Karpas-422 (cell line): ENCODE results near the gene ALOX5. TPM values are rescaled to one million over a fixed set of nuclear protein-coding genes. Genes with fewer than 3 reads are reported as not detected.
"Not testable (repeated sequence)": the region's sequence is repeated elsewhere in the genome, so short reads cannot be mapped to it uniquely, and the experiment has no call there.

Experiments
- DNase-seq: peaks from one replicate; pipeline ENCODE4 v3.0.0-alpha.2; 2015
- H2AFZ ChIP-seq: fragments of 200-600 bp; sonication (generic); 2 replicates; pipeline ENCODE4 v1.6.1; 2014; ENCODE audit warnings: antibody characterized with exemption, low read length, mixed read lengths
- H3K27ac ChIP-seq: fragments of 200-600 bp; sonication (generic); 2 replicates; pipeline ENCODE4 v1.5.1; 2014; ENCODE audit warnings: mild to moderate bottlenecking, low read length, moderate library complexity
- H3K27me3 ChIP-seq: fragments of 200-600 bp; sonication (generic); 2 replicates; pipeline ENCODE4 v1.6.1; 2014; ENCODE audit warnings: low read length, mixed read lengths
- H3K36me3 ChIP-seq: fragments of 200-600 bp; sonication (generic); 2 replicates; pipeline ENCODE4 v1.6.1; 2014; ENCODE audit warnings: low read length, mixed read lengths; ENCODE audit not compliant: insufficient read depth
- H3K4me1 ChIP-seq: fragments of 200-600 bp; sonication (generic); 2 replicates; pipeline ENCODE4 v1.6.1; 2014; ENCODE audit warnings: mild to moderate bottlenecking, low read length, mixed read lengths
- H3K4me2 ChIP-seq: fragments of 200-600 bp; sonication (generic); 2 replicates; pipeline ENCODE4 v1.6.1; 2014; ENCODE audit warnings: low read length, low read depth, mild to moderate bottlenecking; ENCODE audit not compliant: poor library complexity, severe bottlenecking
- H3K4me3 ChIP-seq: fragments of 200-600 bp; sonication (generic); 2 replicates; pipeline ENCODE4 v1.5.1; 2014; ENCODE audit warnings: mild to moderate bottlenecking, antibody characterized with exemption, low read length, mixed read lengths
- H3K79me2 ChIP-seq: fragments of 200-600 bp; sonication (generic); 2 replicates; pipeline ENCODE4 v1.6.1; 2014; ENCODE audit warnings: mild to moderate bottlenecking, low read length, mixed read lengths
- H3K9ac ChIP-seq: fragments of 200-600 bp; sonication (generic); 2 replicates; pipeline ENCODE4 v1.6.0; 2014; ENCODE audit warnings: low read length
- H3K9me2 ChIP-seq: fragments of 200-600 bp; sonication (generic), shearing (Covaris generic); replicated peaks from 2 replicates; pipeline ENCODE4 v1.6.0; 2014; ENCODE audit warnings: mild to moderate bottlenecking, low read length, moderate library complexity; ENCODE audit not compliant: insufficient read depth
- H3K9me3 ChIP-seq: fragments of 300-700, 200-600 bp; sonication (generic); 2 replicates; pipeline ENCODE4 v1.6.1; 2014; ENCODE audit warnings: low read length, mixed read lengths
- H4K20me1 ChIP-seq: fragments of 200-600 bp; sonication (generic); 2 replicates; pipeline ENCODE4 v1.6.1; 2014; ENCODE audit warnings: mild to moderate bottlenecking, antibody characterized with exemption, low read length, low read depth; ENCODE audit not compliant: insufficient read depth
- total RNA-seq: library from RNA; depleted of rRNA; stranded (reverse); fragments of >200 nt; shearing (Covaris generic); gene quantifications from 2 replicates; pipeline ENCODE4 v1.2.3, GENCODE V29; 2014; ENCODE audit warnings: low replicate concordance

The ALOX5 gene
- total RNA-seq, 1 experiment from 2014 or later = 480 TPM

DNA sequence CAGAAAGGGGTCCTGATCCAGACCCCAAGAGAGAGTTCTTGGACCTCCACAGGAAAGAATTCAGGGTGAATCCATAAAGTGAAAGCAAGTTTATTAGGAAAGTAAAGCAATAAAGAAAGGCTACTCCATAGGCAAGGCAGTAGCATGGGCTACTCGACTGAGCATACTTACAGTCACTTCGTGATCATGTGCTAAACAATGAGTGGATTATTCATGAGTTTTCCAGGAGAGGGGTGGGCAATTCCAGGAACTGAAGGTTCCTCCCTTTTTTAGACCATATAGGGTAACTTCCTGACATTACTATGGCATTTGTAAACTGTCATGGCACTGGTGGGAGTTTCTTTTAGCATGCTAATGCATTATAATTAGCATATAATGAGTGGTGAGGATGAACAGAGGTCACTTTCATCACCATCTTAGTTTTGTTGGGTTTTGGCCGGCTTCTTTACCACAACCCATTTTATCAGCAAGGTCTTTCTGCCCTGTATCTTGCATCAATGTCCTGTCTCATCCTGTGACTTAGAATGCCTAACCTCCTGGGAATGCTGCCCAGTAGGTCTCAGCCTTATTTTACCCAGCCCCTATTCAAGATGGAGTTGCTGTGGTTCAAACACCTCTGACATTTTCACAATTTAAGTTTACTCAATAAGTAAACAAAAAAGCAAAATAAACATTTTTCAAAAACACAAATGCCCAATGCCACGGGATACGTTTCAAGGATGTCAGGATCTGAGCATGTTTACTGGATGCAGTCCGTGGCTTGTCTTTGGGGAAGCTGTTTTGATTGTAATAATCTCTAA, 37.0 kb downstream of the ALOX5 start:
- H3K4me2 ChIP-seq = no peak overlapping the region
- peaks cover 20% of the 10 kb centered on the region for H4K20me1 ChIP-seq
- no peak for DNase-seq
- no peak overlapping the region for H2AFZ ChIP-seq
- H3K27me3 ChIP-seq = no peaks in the 10 kb centered on the region
- no peaks in the 10 kb centered on the region for H3K9me2 ChIP-seq
- no peak overlapping the region for H3K9ac ChIP-seq
- H3K4me3 ChIP-seq = no peak overlapping the region
- peaks cover 74% of the 10 kb centered on the region for H3K79me2 ChIP-seq
- no peak overlapping the region for H3K27ac ChIP-seq
- H3K36me3 ChIP-seq = peaks cover 76% of the 10 kb centered on the region
- H3K4me1 ChIP-seq = peaks cover 5% of the 10 kb centered on the region
- H3K9me3 ChIP-seq = no peaks in the 10 kb centered on the region

DNA sequence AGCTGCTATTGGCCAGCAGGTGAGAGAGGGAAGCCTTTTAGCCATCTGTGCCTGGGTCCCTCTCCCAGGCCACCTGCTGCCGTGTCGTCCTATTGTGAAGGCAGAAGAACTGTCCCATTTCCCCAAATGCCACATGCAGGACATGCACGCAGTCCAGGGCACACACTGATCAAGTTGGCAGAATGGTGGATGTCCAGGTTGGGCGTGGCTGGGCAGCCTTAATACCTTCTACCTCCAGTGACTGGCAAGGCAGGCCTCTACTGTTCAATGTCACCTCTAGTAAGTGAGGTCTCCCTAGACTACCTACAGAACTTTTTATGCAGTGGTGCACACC, 37.6 kb downstream of the ALOX5 start:
- no peak overlapping the region for H3K27ac ChIP-seq
- no peaks in the 10 kb centered on the region for H3K9me2 ChIP-seq
- H3K79me2 ChIP-seq = peaks cover 74% of the 10 kb centered on the region
- H3K4me2 ChIP-seq = no peak overlapping the region
- no peak overlapping the region for H2AFZ ChIP-seq
- no peak for DNase-seq
- H3K9ac ChIP-seq = no peak overlapping the region
- H4K20me1 ChIP-seq = peaks cover 19% of the 10 kb centered on the region
- H3K4me3 ChIP-seq = no peak overlapping the region
- peaks cover 11% of the 10 kb centered on the region for H3K4me1 ChIP-seq
- H3K27me3 ChIP-seq = no peaks in the 10 kb centered on the region
- peaks cover 76% of the 10 kb centered on the region for H3K36me3 ChIP-seq
- H3K9me3 ChIP-seq = no peaks in the 10 kb centered on the region

DNA sequence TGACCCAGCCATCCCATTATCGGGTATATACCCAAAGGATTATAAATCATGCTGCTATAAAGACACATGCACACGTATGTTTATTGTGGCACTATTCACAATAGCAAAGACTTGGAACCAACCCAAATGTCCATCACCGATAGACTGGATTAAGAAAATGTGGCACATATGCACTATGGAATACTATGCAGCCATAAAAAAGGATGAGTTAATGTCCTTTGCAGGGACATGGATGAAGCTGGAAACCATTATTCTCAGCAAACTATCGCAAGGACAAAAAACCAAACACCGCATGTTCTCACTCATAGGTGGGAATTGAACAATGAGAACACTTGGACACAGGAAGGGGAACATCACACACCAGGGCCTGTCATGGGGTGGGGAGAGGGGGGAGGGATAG, 41.0 kb downstream of the ALOX5 start:
- not testable (repeated sequence) for H3K4me3 ChIP-seq, H3K27me3 ChIP-seq, H2AFZ ChIP-seq, DNase-seq, H3K9me3 ChIP-seq, H3K27ac ChIP-seq, H3K9me2 ChIP-seq, H3K9ac ChIP-seq, H3K4me2 ChIP-seq
- Histone ChIP-seq H3K79me2 (peaks cover 48% of the 10 kb centered on the region), H3K36me3 (peaks cover 55% of the 10 kb centered on the region), H4K20me1 (peaks cover 27% of the 10 kb centered on the region), H3K4me1 (peaks cover 36% of the 10 kb centered on the region)

DNA sequence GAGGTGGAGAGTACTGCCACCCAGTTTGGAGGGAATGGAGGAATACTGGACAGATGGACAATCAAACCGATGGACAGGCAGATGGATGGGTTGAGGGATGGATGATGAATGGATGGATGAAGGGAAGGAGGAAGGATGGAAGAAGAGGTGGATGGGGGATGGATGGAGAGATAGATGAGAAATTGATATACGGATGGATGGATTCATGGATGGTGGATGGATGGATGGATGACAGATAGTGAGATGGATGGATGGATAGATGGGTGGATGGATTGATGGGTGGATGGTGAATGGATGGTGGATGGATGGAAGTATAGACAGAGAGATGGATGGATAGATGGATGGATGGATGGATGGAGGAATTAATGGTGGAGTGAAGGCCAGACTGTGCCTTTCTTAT, 42.6 kb downstream of the ALOX5 start:
- H3K4me3 ChIP-seq = no peak overlapping the region
- no peak overlapping the region for H3K9ac ChIP-seq
- no peaks in the 10 kb centered on the region for H3K9me3 ChIP-seq
- H3K4me2 ChIP-seq = no peak overlapping the region
- no peak for DNase-seq
- H3K36me3 ChIP-seq = peaks cover 40% of the 10 kb centered on the region
- H2AFZ ChIP-seq = no peak overlapping the region
- H3K27ac ChIP-seq = no peak overlapping the region
- no peaks in the 10 kb centered on the region for H3K27me3 ChIP-seq
- H3K9me2 ChIP-seq = no peaks in the 10 kb centered on the region
- peaks cover 38% of the 10 kb centered on the region for H3K4me1 ChIP-seq
- peaks cover 35% of the 10 kb centered on the region for H3K79me2 ChIP-seq
- H4K20me1 ChIP-seq = peaks cover 27% of the 10 kb centered on the region

DNA sequence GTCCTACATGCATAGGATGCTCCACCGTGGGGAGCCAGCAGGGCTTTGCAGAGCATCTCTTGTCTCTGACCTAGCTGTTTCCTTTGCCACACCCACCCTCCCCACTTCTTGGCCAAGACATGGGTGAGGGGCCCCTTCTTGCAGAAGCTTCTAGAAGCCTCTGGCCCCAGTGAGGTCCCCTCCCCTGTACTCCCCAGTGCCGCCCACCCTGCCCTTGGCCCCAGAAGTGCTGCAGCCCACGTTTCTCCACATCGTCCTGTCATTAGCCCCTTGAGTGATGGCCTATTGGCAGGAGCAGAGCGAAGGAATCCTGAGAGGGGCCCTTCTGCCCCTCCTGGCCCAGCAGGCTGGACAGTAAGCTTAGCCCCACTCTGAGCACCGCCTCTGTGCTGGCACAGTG, 43.7 kb downstream of the ALOX5 start:
- H3K4me3 ChIP-seq = no peak overlapping the region
- H3K27ac ChIP-seq = no peak overlapping the region
- H3K9ac ChIP-seq = no peak overlapping the region
- no peak overlapping the region for H3K4me2 ChIP-seq
- H2AFZ ChIP-seq = no peak overlapping the region
- H3K9me2 ChIP-seq = no peaks in the 10 kb centered on the region
- no peaks in the 10 kb centered on the region for H3K27me3 ChIP-seq
- H3K79me2 ChIP-seq = peaks cover 23% of the 10 kb centered on the region
- H3K9me3 ChIP-seq = no peaks in the 10 kb centered on the region
- DNase-seq = no peak
- H3K36me3 ChIP-seq = peaks cover 29% of the 10 kb centered on the region
- H4K20me1 ChIP-seq = peaks cover 27% of the 10 kb centered on the region
- H3K4me1 ChIP-seq = peaks cover 38% of the 10 kb centered on the region

DNA sequence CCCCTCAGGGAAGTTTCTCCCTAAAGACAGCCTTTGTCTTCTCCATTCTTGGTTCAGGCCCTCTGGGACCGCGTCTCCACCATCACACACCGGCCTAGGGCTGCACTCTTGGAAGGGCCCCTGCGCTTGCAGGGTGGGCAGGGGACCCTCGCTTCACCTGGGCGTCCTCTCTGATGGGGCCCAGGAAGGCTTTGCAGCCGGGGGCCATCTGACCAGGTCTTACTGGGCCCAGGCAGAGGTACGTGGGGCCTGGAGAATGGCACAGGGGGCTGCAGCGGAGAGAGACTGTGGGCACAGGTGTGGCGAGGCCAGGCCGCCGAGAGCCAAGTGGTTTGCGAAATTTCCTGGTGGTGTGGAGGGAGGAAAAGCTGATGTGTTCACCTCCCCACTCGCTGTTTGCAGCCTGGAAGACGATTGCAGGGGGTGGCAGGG, 44.4 kb downstream of the ALOX5 start:
- H3K79me2 ChIP-seq = peaks cover 22% of the 10 kb centered on the region
- H3K9me2 ChIP-seq = no peaks in the 10 kb centered on the region
- H3K4me1 ChIP-seq = peaks cover 38% of the 10 kb centered on the region
- H3K9ac ChIP-seq = no peak overlapping the region
- H3K27ac ChIP-seq = no peak overlapping the region
- H4K20me1 ChIP-seq = peaks cover 27% of the 10 kb centered on the region
- H3K4me2 ChIP-seq = no peak overlapping the region
- no peak overlapping the region for H2AFZ ChIP-seq
- peaks cover 26% of the 10 kb centered on the region for H3K36me3 ChIP-seq
- no peaks in the 10 kb centered on the region for H3K27me3 ChIP-seq
- no peak for DNase-seq
- H3K4me3 ChIP-seq = no peak overlapping the region
- no peaks in the 10 kb centered on the region for H3K9me3 ChIP-seq

DNA sequence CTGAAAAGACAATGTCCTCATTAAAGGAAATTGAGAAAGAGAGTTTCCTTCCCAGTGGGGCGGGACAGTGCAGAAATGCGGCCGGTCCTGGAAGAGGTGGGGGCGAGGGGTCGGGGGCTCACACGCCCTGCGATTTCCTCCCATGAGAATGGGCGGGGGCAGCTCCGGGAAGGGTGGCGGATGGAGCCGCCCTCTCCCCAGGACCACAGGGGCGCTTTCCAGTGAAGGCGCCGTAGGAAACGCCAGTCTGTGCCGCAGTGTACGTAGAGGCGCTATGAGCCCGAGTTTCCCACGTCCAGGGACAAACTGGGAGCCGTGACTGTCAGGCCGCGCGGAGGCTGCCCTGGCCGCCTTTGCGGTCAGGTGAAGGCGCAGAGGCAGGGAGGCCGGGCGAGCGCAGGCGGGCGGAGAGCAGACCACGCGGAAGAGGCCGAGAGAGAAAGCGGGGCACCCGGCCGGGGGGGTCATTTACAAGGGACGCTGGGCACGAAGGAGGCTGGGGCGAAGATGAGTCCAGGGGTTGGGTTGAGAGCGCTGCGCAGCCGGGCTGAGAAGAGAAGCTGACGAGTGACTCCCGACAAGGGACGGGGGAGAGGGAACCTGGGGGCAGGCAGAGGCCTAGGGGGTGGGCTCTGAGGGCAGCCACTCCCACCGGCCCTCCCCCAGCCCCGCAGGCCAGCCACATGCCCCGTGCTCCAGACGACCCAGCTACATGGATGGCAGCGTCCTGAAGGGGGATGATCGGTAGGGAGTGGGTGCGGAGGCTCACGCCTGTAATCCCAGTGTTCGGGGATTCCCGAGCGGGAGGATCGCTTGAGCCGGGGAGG, 45.0 kb downstream of the ALOX5 start:
- Histone ChIP-seq H3K36me3 (peaks cover 26% of the 10 kb centered on the region), H3K4me2 (no peak overlapping the region), H3K27ac (no peak overlapping the region), H3K27me3 (no peaks in the 10 kb centered on the region), H3K9me3 (no peaks in the 10 kb centered on the region), H2AFZ (no peak overlapping the region), H4K20me1 (peaks cover 30% of the 10 kb centered on the region), H3K4me3 (no peak overlapping the region), H3K9me2 (no peaks in the 10 kb centered on the region), H3K79me2 (peaks cover 22% of the 10 kb centered on the region), H3K4me1 (peaks cover 38% of the 10 kb centered on the region), H3K9ac (no peak overlapping the region)
- DNase-seq = no peak

DNA sequence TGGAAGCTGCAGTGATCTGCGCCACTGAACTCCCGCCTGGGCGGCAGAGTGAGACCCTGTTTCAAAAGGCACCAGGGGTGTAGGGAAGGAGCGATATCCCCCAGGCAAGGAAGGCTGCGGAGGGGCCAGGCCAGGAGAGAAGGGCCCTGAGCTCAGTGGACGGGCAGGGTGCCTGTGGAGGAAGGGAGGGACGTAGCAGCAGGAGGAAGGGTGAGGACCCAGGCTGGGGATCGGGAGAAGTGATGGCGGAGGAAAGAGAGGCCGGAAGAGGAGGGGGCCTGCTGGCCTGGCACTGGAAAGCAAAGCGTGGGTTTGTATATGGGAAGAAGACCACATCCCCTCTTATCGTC, 45.6 kb downstream of the ALOX5 start:
- H3K27ac ChIP-seq = 0 out of 2 replicates have a peak overlapping the region, but pooled peaks have one; percentile 42
- no peak overlapping the region for H2AFZ ChIP-seq
- H3K27me3 ChIP-seq = no peaks in the 10 kb centered on the region
- no peak overlapping the region for H3K4me3 ChIP-seq
- H3K9me3 ChIP-seq = no peaks in the 10 kb centered on the region
- H3K4me1 ChIP-seq = peaks cover 38% of the 10 kb centered on the region
- H3K36me3 ChIP-seq = peaks cover 29% of the 10 kb centered on the region
- H4K20me1 ChIP-seq = peaks cover 30% of the 10 kb centered on the region
- H3K79me2 ChIP-seq = peaks cover 22% of the 10 kb centered on the region
- no peak overlapping the region for H3K9ac ChIP-seq
- H3K9me2 ChIP-seq = no peaks in the 10 kb centered on the region
- DNase-seq = no peak
- no peak overlapping the region for H3K4me2 ChIP-seq
